Endodermal cell (in vitro differentiated cells): ENCODE measurements around the gene POMT2. TPM values are rescaled to one million over a fixed set of nuclear protein-coding genes. Genes with fewer than 3 reads are reported as not detected.

ENCODE experiments used
- DNase-seq: peaks from one replicate; pipeline ENCODE4 v3.0.0-alpha.2; 2017
- H3K27ac ChIP-seq: 2 replicates; pipeline ENCODE4 v1.5.1; 2013; ENCODE audit warnings: mild to moderate bottlenecking, low read depth, low read length, moderate library complexity
- H3K27me3 ChIP-seq: 2 replicates; pipeline ENCODE4 v1.6.1; 2013; ENCODE audit warnings: mild to moderate bottlenecking, low read length, moderate library complexity; ENCODE audit not compliant: insufficient read depth, control insufficient read depth, poor library complexity, severe bottlenecking
- H3K36me3 ChIP-seq: 2 replicates; pipeline ENCODE4 v1.7.0; 2013; ENCODE audit warnings: mild to moderate bottlenecking, low read length, moderate library complexity; ENCODE audit not compliant: control insufficient read depth, insufficient read depth
- H3K4me1 ChIP-seq: one replicate; pipeline ENCODE4 v1.7.0; 2013; ENCODE audit warnings: low read length; ENCODE audit not compliant: control insufficient read depth, insufficient read depth
- H3K4me3 ChIP-seq: 2 replicates; pipeline ENCODE4 v1.5.1; 2013; ENCODE audit warnings: mild to moderate bottlenecking, low read length, moderate library complexity
- H3K9ac ChIP-seq: 2 replicates; pipeline ENCODE4 v1.6.1; 2013; ENCODE audit warnings: mild to moderate bottlenecking, low read length, moderate library complexity; ENCODE audit not compliant: poor library complexity, severe bottlenecking; ENCODE audit errors: extremely low read depth
- H3K9me3 ChIP-seq: 2 replicates; pipeline ENCODE4 v1.6.1; 2013; ENCODE audit warnings: mild to moderate bottlenecking, low read length, moderate library complexity; ENCODE audit not compliant: control insufficient read depth
- H3K27ac Mint-ChIP-seq: 2 replicates; pipeline ENCODE4 v1.8.0; 2020; ENCODE audit warnings: mixed read lengths
- H3K27me3 Mint-ChIP-seq: 2 replicates; pipeline ENCODE4 v1.8.0; 2021; ENCODE audit warnings: mild to moderate bottlenecking, mixed read lengths; ENCODE audit not compliant: insufficient read depth
- H3K36me3 Mint-ChIP-seq: 2 replicates; pipeline ENCODE4 v1.8.0; 2020; ENCODE audit warnings: low read depth, mixed read lengths
- H3K4me1 Mint-ChIP-seq: 2 replicates; pipeline ENCODE4 v1.8.0; 2020; ENCODE audit warnings: mixed read lengths
- H3K4me3 Mint-ChIP-seq: 2 replicates; pipeline ENCODE4 v1.8.0; 2020; ENCODE audit warnings: mild to moderate bottlenecking, moderate library complexity, mixed read lengths
- H3K9me3 Mint-ChIP-seq: 2 replicates; pipeline ENCODE4 v1.8.0; 2020; ENCODE audit warnings: mild to moderate bottlenecking, mixed read lengths
- WGBS, 2 experiments: methylation state at CpG; one replicate each; pipeline versions ENCODE4 v1.1.5 to v1.1.7; 2013; ENCODE audit warnings: missing lambda C conversion rate in 2 of 2, mixed read lengths in 1 of 2; ENCODE audit not compliant: insufficient coverage in 1 of 2, insufficient read length in 1 of 2; 5-methylcytosine and 5-hydroxymethylcytosine counted together
- microRNA-seq: library from miRNA; unstranded; fragments of <30 nt; microRNA quantifications from one replicate; pipeline ENCODE4 v1.2.0, GENCODE V29; 2020; ENCODE audit warnings: borderline microRNAs expressed
- total RNA-seq, 2 donors: library from RNA; stranded (reverse); fragmentation: NEBNext Ultra II Directional in 1 of 2; extraction: Animal tissue kit (Norgen Biotek cat#: 25700) in 1 of 2; gene quantifications; 2 replicates in 1 of 2; 3 replicates in 1 of 2; pipeline ENCODE4 v1.2.1, GENCODE V29; 2021
- TF ChIP-seq, protein P1 (sequence below): fragments of 200-600 bp; sonication (generic); conservative IDR thresholded peaks from 2 replicates; pipeline ENCODE4 v1.5.0; 2021; ENCODE audit warnings: antibody characterized with exemption, mild to moderate bottlenecking

Gene POMT2
- total RNA-seq, 2 donors from 2014 or later = 58.5 to 70.6 TPM

DNA sequence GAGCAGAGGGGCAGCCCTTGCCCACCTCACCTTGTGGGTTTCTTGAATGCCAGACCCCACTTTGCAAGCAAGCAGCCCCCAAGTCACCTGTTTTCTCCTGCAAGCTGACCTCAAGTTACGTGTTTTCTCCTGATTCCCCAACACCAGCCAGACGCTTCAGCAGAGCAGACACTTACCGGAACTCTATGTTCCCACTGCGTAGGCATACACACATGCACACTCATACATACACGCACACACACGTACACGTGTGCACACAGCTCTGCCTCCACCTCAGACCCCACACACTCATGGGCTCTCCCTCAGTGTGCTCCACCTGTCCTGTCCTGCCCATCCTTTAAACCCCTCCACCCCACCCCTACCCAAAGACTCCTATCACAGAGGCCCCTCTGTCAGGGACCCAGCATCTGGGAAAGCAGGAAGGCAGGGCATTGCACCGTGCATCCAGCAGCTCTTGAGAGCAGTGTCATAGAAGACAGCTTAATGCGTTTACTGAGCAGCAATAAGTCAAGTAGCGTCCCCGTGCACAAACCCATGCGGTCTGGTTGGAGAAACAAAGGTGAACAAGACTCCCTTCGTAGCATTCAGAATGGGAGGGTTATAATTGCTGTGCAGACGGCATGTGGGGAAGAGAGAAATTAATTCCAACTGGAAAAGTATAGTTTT is 94.7 kb downstream of the POMT2 start:
- no peak for DNase-seq
- TF ChIP-seq, protein P1, sequence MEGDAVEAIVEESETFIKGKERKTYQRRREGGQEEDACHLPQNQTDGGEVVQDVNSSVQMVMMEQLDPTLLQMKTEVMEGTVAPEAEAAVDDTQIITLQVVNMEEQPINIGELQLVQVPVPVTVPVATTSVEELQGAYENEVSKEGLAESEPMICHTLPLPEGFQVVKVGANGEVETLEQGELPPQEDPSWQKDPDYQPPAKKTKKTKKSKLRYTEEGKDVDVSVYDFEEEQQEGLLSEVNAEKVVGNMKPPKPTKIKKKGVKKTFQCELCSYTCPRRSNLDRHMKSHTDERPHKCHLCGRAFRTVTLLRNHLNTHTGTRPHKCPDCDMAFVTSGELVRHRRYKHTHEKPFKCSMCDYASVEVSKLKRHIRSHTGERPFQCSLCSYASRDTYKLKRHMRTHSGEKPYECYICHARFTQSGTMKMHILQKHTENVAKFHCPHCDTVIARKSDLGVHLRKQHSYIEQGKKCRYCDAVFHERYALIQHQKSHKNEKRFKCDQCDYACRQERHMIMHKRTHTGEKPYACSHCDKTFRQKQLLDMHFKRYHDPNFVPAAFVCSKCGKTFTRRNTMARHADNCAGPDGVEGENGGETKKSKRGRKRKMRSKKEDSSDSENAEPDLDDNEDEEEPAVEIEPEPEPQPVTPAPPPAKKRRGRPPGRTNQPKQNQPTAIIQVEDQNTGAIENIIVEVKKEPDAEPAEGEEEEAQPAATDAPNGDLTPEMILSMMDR = no peak
- Histone ChIP-seq H3K9ac (no peak overlapping the region), H3K27ac (no peak overlapping the region), H3K4me3 (no peak overlapping the region), H3K9me3 (no peaks in the 10 kb centered on the region), H3K36me3 (no peaks in the 10 kb centered on the region), H3K27me3 (no peaks in the 10 kb centered on the region), H3K4me1 (peaks cover 12% of the 10 kb centered on the region)
- Mint-ChIP-seq H3K27ac (no peak overlapping the region), H3K9me3 (no peaks in the 10 kb centered on the region), H3K4me1 (peaks cover 28% of the 10 kb centered on the region), H3K36me3 (no peaks in the 10 kb centered on the region), H3K4me3 (no peak overlapping the region), H3K27me3 (peaks cover 2% of the 10 kb centered on the region)
- WGBS, 2 experiments = 89 to 92% methylated on average over 13 to 14 of the region's 14 CpGs

DNA sequence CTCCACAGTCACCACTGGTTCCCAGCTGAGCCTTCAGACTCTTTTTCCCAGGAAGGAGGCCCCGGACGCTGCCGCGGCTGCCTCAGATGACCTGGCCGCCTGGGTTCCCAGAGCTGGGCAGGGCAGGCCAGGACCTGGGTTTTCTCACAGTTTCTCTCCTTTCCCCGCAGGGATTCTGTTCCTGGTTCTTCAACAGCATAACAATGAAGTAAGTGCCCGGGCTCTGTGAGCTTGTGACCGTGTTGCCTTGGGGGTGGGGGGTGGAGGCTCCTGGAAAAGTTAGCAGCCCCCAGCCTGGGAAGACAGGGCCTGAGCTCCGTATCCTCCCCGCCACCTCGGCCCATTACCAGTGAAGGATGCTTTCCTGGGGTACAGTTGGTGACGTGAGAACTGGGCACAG is 95.4 kb downstream of the POMT2 start:
- WGBS, 2 experiments = 80 to 91% methylated on average over 6 to 12 of the region's 12 CpGs

More for the DNA sequence above, 95.4 kb downstream of the POMT2 start:
- Mint-ChIP-seq H3K27ac (no peak overlapping the region), H3K4me1 (peaks cover 31% of the 10 kb centered on the region), H3K27me3 (peaks cover 2% of the 10 kb centered on the region), H3K4me3 (no peak overlapping the region), H3K36me3 (no peaks in the 10 kb centered on the region), H3K9me3 (no peaks in the 10 kb centered on the region)
- no peak overlapping the region for H3K4me3 ChIP-seq
- H3K36me3 ChIP-seq = no peaks in the 10 kb centered on the region
- H3K27me3 ChIP-seq = no peaks in the 10 kb centered on the region
- DNase-seq = no peak
- H3K9me3 ChIP-seq = no peaks in the 10 kb centered on the region
- TF ChIP-seq, protein P1 = no peak
- no peak overlapping the region for H3K27ac ChIP-seq
- H3K4me1 ChIP-seq = peaks cover 12% of the 10 kb centered on the region
- H3K9ac ChIP-seq = no peak overlapping the region

Small RNAs within 50 kb of the gene (microRNA-seq; reads per million reads assigned to microRNA genes)
- gene MIR1260A = not detected

Other genes with a start within 250 kb of the POMT2 start
- 10 to 100 TPM; 16.2 to 22.5 TPM for gene CIPC, start 222.6 kb downstream of the POMT2 start, total RNA-seq
- gene ZDHHC22, start 179.1 kb downstream of the POMT2 start, total RNA-seq = 1 to 10 TPM in 1 of 2 donors, under 1 TPM in 1; 0.38 to 1.7 TPM
- gene TMEM63C, start 139.1 kb downstream of the POMT2 start, total RNA-seq = 1 to 10 TPM; 1.1 to 1.6 TPM
- not detected for gene NGB, start 49.7 kb downstream of the POMT2 start, total RNA-seq
- 10 to 100 TPM; 38.3 to 40.4 TPM for gene GSTZ1, start 153 bp upstream of the POMT2 start, total RNA-seq
- gene TMED8, start 56.2 kb upstream of the POMT2 start, total RNA-seq = 10 to 100 TPM; 20.5 to 27.6 TPM
- gene SAMD15, start 56.5 kb upstream of the POMT2 start, total RNA-seq = 1 to 10 TPM; 4.3 to 5.5 TPM
- under 1 TPM; 0.49 to 0.92 TPM for gene NOXRED1, start 102.6 kb upstream of the POMT2 start, total RNA-seq
- 10 to 100 TPM; 26.7 to 29.8 TPM for gene VIPAS39, start 136.7 kb upstream of the POMT2 start, total RNA-seq
- gene AHSA1, start 137.2 kb upstream of the POMT2 start, total RNA-seq = 100 to 1,000 TPM; 151 to 178 TPM
- gene ISM2, start 177.9 kb upstream of the POMT2 start, total RNA-seq = 1 to 10 TPM; 1.3 to 1.6 TPM